K562 (cell line): ENCODE measurements around the gene ZNF792. TPM values are rescaled to one million over a fixed set of nuclear protein-coding genes. Genes with fewer than 3 reads are reported as not detected.
A peak's percentile ranks its signal among the peaks of the same experiment; 100 is the strongest.

Experiments used
- ATAC-seq: fragments of 200-7000 bp; cut with Tn5 transposase; 3 replicates; pipeline ENCODE4 v1.9.1; 2020; ENCODE audit warnings: moderate library complexity
- BruUV-seq: library from RNA; stranded (reverse); fragments of 400-500 nt; replicated peaks from 2 replicates; lab custom pipeline; 2021; lab: Mats Ljungman, UMichigan
- CTCF ChIA-PET: fragments of 300-600 bp; formaldehyde crosslinking; extraction: SDS; loops from one replicate; lab custom pipeline; 2021; ENCODE audit warnings: low intra/inter-chr PET ratio; lab: Yijun Ruan, JAX
- POLR2A ChIA-PET: fragments of 300-600, 350-650 bp; sonication (Branson Sonifier 250); formaldehyde crosslinking; extraction: SDS; loops from one replicate; lab custom pipeline; 2021; ENCODE audit warnings: antibody characterized with exemption, inconsistent platforms; lab: Yijun Ruan, JAX
- DNase-seq, 4 experiments: peaks; one replicate each; pipeline versions ENCODE4 v3.0.0 to v3.0.0-alpha.2; 2011 to 2018; ENCODE audit warnings: low spot score in 3 of 4, mixed read lengths in 3 of 4; ENCODE audit errors: extremely low read depth in 1 of 4
- FAIRE-seq: peaks from 2 replicates; lab custom pipeline; 2011; peaks lifted over from hg19 to GRCh38; lab: Jason Lieb, UNC
- H2AFZ ChIP-seq: 2 replicates; pipeline ENCODE4 v1.6.0; 2011; ENCODE audit warnings: low read depth, low read length, control low read depth, inconsistent platforms
- H3K27ac ChIP-seq: fragments of 200-600 bp; 3 replicates; pipeline ENCODE4 v1.8.0; 2011; ENCODE audit warnings: low read depth, mild to moderate bottlenecking, control low read depth, inconsistent platforms, low read length, moderate library complexity, mixed read lengths; ENCODE audit errors: extremely low read depth
- H3K27me3 ChIP-seq, 2 experiments: fragments of 300-600 bp in 1 of 2; 2 replicates in 1 of 2; 3 replicates in 1 of 2; pipeline versions ENCODE4 v1.6.0 to v1.8.0; 2011; ENCODE audit warnings: inconsistent platforms in 2 of 2, low read length in 2 of 2, mild to moderate bottlenecking in 1 of 2, mixed read lengths in 1 of 2, moderate library complexity in 1 of 2; ENCODE audit not compliant: control insufficient read depth in 2 of 2, insufficient read depth in 2 of 2
- H3K36me3 ChIP-seq: fragments of 300-600 bp; 3 replicates; pipeline ENCODE4 v1.8.0; 2011; ENCODE audit warnings: mild to moderate bottlenecking, low read length, inconsistent platforms; ENCODE audit not compliant: control insufficient read depth, insufficient read depth
- H3K4me1 ChIP-seq, 2 experiments: fragments of 200-600 bp in 1 of 2; replicated peaks in 1 of 2; 2 replicates in 1 of 2; 3 replicates in 1 of 2; pipeline versions ENCODE4 v1.5.1 to v1.8.0; 2011; ENCODE audit warnings: inconsistent platforms in 2 of 2, low read length in 2 of 2, mild to moderate bottlenecking in 1 of 2, mixed read lengths in 1 of 2, moderate library complexity in 1 of 2; ENCODE audit not compliant: control insufficient read depth in 2 of 2, insufficient read depth in 2 of 2
- H3K4me2 ChIP-seq: 2 replicates; pipeline ENCODE4 v1.6.1; 2011; ENCODE audit warnings: low read length, control low read depth, inconsistent platforms, mixed read lengths; ENCODE audit not compliant: insufficient read depth
- H3K4me3 ChIP-seq: fragments of 200-600 bp; sonication (generic), shearing (Covaris generic); 2 replicates; pipeline ENCODE4 v1.5.1; 2016; ENCODE audit warnings: control low read depth, inconsistent platforms
- H3K79me2 ChIP-seq: fragments of 200-600 bp; 3 replicates; pipeline ENCODE4 v1.8.0; 2011; ENCODE audit warnings: low read length, inconsistent platforms; ENCODE audit not compliant: control insufficient read depth, insufficient read depth
- H3K9ac ChIP-seq, 2 experiments: 2 replicates each; pipeline versions ENCODE4 v1.6.0 to v1.6.1; 2011; ENCODE audit warnings: low read depth in 2 of 2, low read length in 2 of 2, control low read depth in 1 of 2, inconsistent platforms in 1 of 2, mild to moderate bottlenecking in 1 of 2, mixed read lengths in 1 of 2; ENCODE audit not compliant: insufficient read depth in 1 of 2
- H3K9me1 ChIP-seq: one replicate; pipeline ENCODE4 v1.6.0; 2011; ENCODE audit warnings: inconsistent platforms, mild to moderate bottlenecking, low read length, moderate library complexity; ENCODE audit not compliant: control insufficient read depth, insufficient read depth
- H3K9me3 ChIP-seq: replicated peaks from 2 replicates; pipeline ENCODE4 v1.5.1; 2011; ENCODE audit warnings: low read depth, low read length, inconsistent platforms; ENCODE audit not compliant: control insufficient read depth, insufficient read depth
- H4K20me1 ChIP-seq: replicated peaks from 2 replicates; pipeline ENCODE4 v1.6.1; 2011; ENCODE audit warnings: low read length, inconsistent platforms, mixed read lengths; ENCODE audit not compliant: control insufficient read depth, insufficient read depth
- CBFA2T2 ChIP-seq: fragments of 450-650 bp; conservative IDR thresholded peaks from 2 replicates; pipeline ENCODE4 v1.6.1; 2017; ENCODE audit warnings: mild to moderate bottlenecking
- CBFB ChIP-seq: sonication (generic); formaldehyde crosslinking; IDR thresholded peaks from 2 replicates; pipeline ENCODE4 v1.4.0; 2020; ENCODE audit warnings: mild to moderate bottlenecking, missing genetic modification reagents
- ILK ChIP-seq: fragments of 450-650 bp; IDR thresholded peaks from 2 replicates; pipeline ENCODE4 v1.6.1; 2016; ENCODE audit warnings: missing genetic modification characterization, low read depth, mild to moderate bottlenecking, missing compliant biosample characterization, moderate library complexity, borderline replicate concordance
- PATZ1 ChIP-seq: fragments of 250-450 bp; sonication (Bioruptor Pico); IDR thresholded peaks from 2 replicates; pipeline ENCODE4 v1.5.0; 2020; ENCODE audit warnings: mild to moderate bottlenecking, borderline replicate concordance
- RNF219 ChIP-seq: fragments of 250-450 bp; sonication (Bioruptor Pico); IDR thresholded peaks from 2 replicates; pipeline ENCODE4 v1.5.0; 2022; ENCODE audit warnings: mild to moderate bottlenecking
- SMARCA4 ChIP-seq: fragments of 450-650 bp; IDR thresholded peaks from 2 replicates; pipeline ENCODE4 v1.6.1; 2016
- SMARCE1 ChIP-seq: fragments of 450-650 bp; IDR thresholded peaks from 2 replicates; pipeline ENCODE4 v1.7.1; 2016; ENCODE audit warnings: mild to moderate bottlenecking
- ZNF232 ChIP-seq: sonication (generic); formaldehyde crosslinking; IDR thresholded peaks from 2 replicates; pipeline ENCODE4 v1.8.0; 2022; ENCODE audit warnings: mild to moderate bottlenecking, missing genetic modification reagents
- ZNF311 ChIP-seq: fragments of 250-450 bp; sonication (Bioruptor Pico); IDR thresholded peaks from 2 replicates; pipeline ENCODE4 v1.4.0; 2020; ENCODE audit warnings: mild to moderate bottlenecking, moderate library complexity
- ZNF431 ChIP-seq: sonication (generic); formaldehyde crosslinking; IDR thresholded peaks from 2 replicates; pipeline ENCODE4 v1.8.0; 2022; ENCODE audit warnings: mild to moderate bottlenecking, missing genetic modification reagents
- WGBS: fragments of 100-300 bp; shearing (Covaris generic); methylation state at CpG from one replicate; pipeline ENCODE4 v1.1.6; 2016; ENCODE audit warnings: low coverage, mixed read lengths; ENCODE audit not compliant: insufficient coverage; ENCODE audit errors: missing lambda C conversion rate; 5-methylcytosine and 5-hydroxymethylcytosine counted together
- in situ Hi-C: fragments of 300-500 bp; cut with MboI; formaldehyde crosslinking; loops from 4 replicates; pipeline ENCODE4 v1.15.0; 2018; ENCODE audit warnings: inconsistent platforms, mixed read lengths
- intact Hi-C: fragments of 100-400 bp; cut with micrococcal nuclease; formaldehyde crosslinking; loops from 2 replicates; pipeline ENCODE4 v1.14.2; 2022
- polyA plus RNA-seq, 8 experiments: library from polyadenylated mRNA; depleted of rRNA in 4 of 8; stranded (reverse) in 5 of 8; unstranded in 3 of 8; fragments of >200 nt; fragmentation: Nextera tagmentation in 2 of 8; fragmentation: Illumina TruSeq in 1 of 8; extraction: Ambion mirVana in 2 of 8; extraction: Trizol in 1 of 8; gene quantifications; 2 replicates each; pipeline versions ENCODE4 v1.2.1 to v1.2.3, GENCODE V29; 2011 to 2014; ENCODE audit warnings: inconsistent platforms in 1 of 8, missing spikeins in 1 of 8
- total RNA-seq, 7 experiments: library from RNA; depleted of rRNA in 6 of 7; stranded (reverse); fragments of >200 nt in 6 of 7; fragmentation: Illumina TruSeq in 2 of 7; extraction: Trizol in 2 of 7; gene quantifications; 2 replicates each; pipeline versions ENCODE4 v1.2.1 to v1.2.3, GENCODE V29; 2011 to 2021; ENCODE audit warnings: low replicate concordance in 1 of 7

ZNF792 gene
- total and polyA plus RNA-seq, 9 of the 15 experiments (the other 6 are each of a cell fraction or from before 2014, with no cell fraction given): 3.3 to 16.5 (median 10.4) TPM

DNA sequence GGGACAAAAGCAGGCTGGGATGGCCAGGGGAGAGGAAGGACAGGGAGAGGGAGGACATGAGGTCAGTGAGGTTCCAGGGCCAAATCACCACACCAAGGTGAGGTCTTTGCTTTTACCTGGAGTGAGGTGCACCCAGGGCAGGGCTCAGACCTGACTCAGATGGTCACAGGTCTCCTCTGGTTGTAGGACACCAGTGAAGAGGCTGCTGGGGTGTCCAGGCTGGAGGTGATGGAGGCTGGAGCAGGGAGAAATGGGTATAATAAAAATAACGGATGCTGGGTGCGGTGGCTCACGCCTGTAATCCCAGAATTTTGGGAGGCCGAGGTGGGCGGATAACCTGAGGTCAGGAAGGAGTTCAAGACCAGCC, 43.0 kb upstream of the ZNF792 start:
- Histone ChIP-seq H3K4me2 (no peak overlapping the region), H3K79me2 (peaks cover 46% of the 10 kb centered on the region), H4K20me1 (peaks cover 6% of the 10 kb centered on the region), H3K4me3 (no peak overlapping the region)
- DNase-seq: no peak
- TF ChIP-seq ZNF311 (CRISPR knock-in tag) (no peak), PATZ1 (CRISPR knock-in tag) (no peak), CBFA2T2 (no peak), ILK (no peak), SMARCE1 (no peak), SMARCA4 (no peak), ZNF232 (CRISPR knock-in tag) (no peak), ZNF431 (CRISPR knock-in tag) (no peak), RNF219 (CRISPR knock-in tag) (no peak), CBFB (CRISPR knock-in tag) (no peak)
- TF ChIP-seq, all 486 proteins: peak for 0
- FAIRE-seq: no peak
- ATAC-seq: no peak
- WGBS: 98% methylated on average over 5 of the region's 5 CpGs
- no peaks in the 10 kb centered on the region for H3K9me1 ChIP-seq
- no peaks in the 10 kb centered on the region for H3K27me3 ChIP-seq
- intact Hi-C loops (no loop called here), in situ Hi-C loops (no loop called here)
- H2AFZ ChIP-seq: no peak overlapping the region
- H3K36me3 ChIP-seq: peaks cover 78% of the 10 kb centered on the region; the same call in 2 of the 3 replicates
- no peaks in the 10 kb centered on the region for H3K9me3 ChIP-seq
- BruUV-seq: no TSS peak
- ChIA-PET CTCF (no interaction called here), POLR2A (interaction anchor here (1.2 to 1.3 kb wide), 2 partner anchors 8 to 168 kb away, joined by 3 read pairs; no protein-coding TSS in a partner anchor)
- peak overlapping the region in 1 of 2 experiments; percentile 36; a peak in 1 of 4 replicates for H3K9ac ChIP-seq
- H3K27ac ChIP-seq: no peak overlapping the region
- H3K4me1 ChIP-seq: peaks cover 16 to 42% of the 10 kb centered on the region in 2 experiments
